Stimulated activated CD4-positive, alpha-beta T cell treated with anti-CD3 and anti-CD28 coated beads, Interleukin-1b, Interleukin-23, amount 100 ng/mL, for 24 hours (primary cell): Measurements from ENCODE around the gene FBXO2.
"Not testable (repeated sequence)": the region's sequence is repeated elsewhere in the genome, so short reads cannot be mapped to it uniquely, and the experiment has no call there.

Source experiments
- DNase-seq, 4 experiments: peaks; one replicate each; pipeline ENCODE4 v3.0.0-alpha.2; 2020; ENCODE audit warnings: low read depth in 4 of 4, low spot score in 1 of 4

Gene FBXO2

DNA sequence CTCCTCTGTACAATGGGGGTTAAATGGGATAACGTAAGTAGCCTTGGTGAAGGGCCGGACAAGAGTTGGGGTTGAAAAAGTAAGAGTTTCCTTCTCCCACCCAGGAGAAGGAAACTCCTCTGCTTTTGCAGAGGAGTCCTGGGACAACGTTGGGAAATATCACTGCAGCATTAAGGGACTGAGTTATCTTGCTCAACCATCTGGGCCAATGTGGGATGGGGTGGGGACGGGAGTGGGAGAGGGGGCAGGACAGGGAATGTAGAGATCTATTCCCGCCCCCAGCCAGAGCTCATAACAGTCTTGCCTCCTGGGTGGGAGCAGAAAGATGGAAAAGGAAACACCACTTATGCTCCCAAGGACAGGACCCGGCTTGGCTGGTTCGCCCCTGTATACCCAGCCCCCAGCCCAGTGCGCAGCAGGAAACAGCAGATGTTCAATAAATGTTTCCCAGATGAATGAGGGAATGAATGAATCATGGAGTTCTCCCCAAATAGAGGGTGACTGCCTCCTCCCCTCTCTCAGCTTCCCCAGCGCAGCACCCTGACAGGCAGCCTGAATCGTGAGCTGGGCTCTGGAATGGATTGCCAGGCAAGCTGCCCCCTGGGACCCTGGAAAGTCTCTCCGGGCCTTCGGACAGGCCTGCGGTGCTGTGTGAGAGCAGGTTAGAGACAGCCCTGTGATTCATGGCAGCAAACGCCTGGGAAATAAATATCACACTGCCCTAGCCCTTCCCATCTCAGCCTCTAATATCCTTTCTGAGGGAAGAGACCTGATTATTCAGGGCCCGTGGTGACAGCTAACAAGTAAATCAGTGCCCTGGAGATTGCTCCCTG, 24.8 kb downstream of the FBXO2 start:
- DNase-seq, result no peak

DNA sequence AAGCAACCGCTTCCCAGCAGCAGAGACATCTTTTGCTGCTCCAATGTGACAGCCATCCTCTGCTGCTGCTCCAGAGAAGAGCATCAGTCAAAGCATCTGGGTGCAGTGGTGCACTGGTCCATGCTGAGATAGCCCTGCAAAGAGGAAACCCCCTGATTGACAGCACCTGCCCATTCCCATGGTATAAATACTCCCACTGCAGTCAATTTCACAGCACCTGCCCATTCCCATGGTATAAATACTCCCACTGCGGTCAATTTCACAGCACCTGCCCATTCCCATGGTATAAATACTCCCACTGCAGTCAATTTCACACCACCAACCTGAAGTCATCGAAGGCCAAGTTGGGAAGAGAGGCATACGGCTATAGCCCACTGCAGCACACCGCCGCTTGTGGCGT, 25.5 kb downstream of the FBXO2 start:
- DNase-seq, result no peak

DNA sequence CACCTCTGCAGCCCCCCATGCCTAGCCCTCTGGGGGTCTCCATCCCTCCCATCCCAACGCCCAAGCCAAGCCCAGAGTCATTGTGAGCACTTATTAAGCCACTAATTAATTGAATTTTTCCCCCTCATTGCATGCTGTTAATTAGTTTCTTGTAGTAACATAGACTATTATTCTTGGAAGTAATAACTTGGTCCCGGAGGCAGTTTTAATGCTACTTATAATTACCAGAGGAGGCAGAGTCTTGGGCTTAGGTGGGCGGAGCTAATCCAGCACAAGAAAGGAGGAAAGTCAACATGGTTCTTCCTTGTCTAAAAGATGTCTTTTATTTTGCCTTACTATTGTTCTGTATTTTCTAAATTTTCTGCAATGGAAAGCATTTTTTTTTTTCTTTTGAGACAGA, 27.7 kb downstream of the FBXO2 start:
- no peak for DNase-seq

DNA sequence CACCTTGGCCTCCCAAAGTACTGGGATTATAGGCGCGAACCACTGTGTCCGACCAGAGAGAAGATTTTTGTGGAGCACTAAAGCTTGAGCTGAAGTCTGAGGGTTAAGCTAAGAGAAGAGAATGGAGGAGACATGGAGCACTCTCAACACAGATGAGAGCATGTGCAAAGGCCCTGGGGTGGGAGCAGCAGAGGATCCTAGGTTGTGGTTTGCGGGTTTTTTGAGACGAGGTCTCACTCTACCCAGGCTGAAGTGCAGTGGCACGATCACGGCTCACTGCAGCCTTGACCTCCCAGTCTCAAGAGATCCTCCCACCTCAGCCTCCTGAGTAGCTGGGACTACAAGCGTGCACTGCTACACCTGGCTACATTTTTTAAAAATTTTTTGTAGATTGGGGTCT, 30.5 kb downstream of the FBXO2 start:
- no peak for DNase-seq

DNA sequence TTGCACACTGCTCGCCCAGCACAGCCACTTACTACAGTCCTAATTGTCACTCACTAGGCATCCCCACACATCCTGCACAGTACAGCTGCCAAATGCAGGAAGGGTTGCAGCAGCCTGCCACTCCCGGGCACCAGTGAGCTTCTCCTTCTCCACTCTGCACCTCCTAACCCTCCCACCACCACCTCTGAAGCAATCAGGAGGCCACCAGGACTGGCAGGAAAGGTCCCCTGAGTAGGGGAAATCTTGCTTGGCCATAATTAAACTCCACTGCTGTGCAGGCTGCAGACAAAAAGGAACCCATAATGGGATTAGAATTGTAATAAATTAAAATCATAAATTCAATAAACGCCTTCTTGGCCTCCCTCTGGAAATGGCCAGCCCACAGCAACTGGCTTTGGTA, 31.8 kb downstream of the FBXO2 start:
- DNase-seq, result no peak

DNA sequence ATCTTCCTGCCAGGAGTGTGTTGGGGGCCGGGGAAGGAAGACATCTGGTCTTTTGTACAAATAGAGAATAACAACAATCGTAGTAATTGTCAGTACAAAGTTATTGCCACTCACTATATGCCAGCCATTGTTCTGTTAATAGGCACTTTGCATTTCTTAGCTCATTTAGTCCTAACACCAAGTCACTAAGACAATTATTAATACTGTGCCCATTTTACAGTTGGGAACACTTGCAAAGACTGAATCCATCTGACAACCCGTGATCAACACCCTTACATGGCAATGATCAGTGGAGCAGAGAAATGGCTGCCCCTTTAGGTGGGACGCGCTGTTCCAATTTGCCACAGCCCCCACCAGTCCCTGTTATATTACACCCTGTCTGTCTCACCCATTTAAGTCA, 33.3 kb downstream of the FBXO2 start:
- DNase-seq, result no peak

DNA sequence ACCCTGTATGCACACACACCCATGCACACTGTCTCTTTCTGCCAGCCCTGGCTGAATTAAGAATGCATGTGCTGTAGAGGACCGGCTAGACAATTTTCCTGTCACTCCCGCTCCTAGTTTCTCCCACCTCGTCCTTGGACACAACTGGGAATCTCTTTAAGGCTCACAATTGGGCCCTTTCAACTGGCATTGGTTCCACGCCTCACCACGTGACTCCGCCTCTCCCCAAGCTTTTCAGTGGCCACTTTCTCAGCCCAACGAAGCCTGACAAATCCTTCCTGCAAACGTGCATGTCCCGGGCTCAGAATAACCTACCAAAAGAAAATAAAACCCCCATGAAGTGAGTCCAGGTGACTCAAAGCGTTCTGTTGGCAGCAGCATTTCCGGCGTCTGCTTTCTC, 33.8 kb downstream of the FBXO2 start:
- no peak for DNase-seq

DNA sequence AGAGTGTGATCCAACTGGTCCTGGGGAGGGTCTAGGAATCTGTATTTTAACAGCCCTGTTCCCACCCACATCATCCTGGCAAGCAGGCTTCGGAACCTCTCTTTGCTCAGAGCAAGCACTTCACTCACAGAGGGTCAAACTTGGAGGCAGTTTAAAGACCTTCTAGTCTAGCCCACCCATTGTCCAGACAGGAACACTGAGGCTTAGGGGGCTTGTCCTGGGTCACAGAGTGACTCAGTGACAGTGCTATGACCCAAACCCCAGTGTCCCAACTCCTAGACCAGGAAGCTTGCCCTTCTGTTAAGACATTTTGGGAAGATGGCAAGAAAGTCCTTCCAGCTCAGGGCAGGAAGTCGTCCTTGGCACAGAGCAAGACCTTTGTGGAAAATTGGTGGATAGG, 36.5 kb downstream of the FBXO2 start:
- no peak for DNase-seq

DNA sequence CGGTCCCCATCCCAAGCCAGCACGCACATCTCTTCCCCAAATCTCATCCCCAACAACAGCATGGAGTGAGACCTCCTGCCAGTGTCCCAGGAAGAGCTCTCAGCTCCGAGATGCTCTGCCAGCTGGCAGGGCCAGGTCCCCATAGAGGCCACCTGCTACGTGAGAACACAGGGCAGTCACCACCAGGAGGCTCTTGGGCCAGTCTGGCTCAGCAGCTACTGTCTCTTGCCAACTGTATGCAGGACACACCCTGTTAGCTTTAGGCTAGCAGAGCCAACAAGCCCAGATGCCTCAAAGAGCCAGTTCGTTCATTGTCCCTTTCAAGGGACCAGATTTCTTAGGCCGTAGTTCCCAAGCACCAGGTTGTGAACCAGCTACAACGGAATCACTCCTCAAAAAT, 36.9 kb downstream of the FBXO2 start:
- DNase-seq, result no peak

DNA sequence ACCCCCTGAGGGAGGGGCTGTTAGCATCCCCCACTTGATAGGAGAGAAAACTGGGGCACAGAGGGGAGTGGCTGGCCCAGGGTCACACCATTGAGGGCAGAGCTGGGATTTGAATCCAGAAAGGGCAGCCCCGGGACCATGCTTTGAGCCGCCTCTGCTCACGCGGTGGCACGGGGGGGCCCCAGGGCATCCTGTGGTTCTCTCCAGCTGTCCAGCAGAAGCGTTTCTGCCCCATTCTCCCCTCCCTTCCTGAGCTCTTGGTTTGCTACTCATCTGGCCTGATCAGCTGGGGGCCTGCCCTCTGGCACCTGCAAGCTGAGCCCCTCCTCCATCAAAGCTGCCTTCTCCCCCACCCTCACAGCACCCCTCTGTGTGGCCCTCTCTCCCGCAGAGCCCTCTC, 37.5 kb downstream of the FBXO2 start:
- DNase-seq, result no peak

DNA sequence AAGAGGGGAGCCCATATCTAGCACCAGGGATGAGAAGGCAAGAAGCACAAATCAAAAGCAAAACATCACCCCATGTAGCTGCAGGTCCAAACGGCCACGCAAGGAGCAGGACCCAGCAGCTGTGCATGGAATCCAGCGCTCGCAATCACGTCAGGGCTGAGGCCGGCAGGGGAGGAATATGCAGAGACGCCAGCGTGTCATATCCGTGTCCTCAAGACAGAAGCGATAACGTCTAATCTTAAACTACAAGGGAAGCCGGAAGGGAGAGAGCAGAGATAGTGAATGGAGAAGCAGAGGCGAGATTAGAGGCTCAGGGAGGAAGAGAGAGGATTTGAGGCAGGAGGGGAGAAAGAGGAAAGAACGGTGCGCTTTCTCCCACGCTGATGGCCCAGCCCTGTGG, 39.1 kb downstream of the FBXO2 start:
- no peak for DNase-seq

DNA sequence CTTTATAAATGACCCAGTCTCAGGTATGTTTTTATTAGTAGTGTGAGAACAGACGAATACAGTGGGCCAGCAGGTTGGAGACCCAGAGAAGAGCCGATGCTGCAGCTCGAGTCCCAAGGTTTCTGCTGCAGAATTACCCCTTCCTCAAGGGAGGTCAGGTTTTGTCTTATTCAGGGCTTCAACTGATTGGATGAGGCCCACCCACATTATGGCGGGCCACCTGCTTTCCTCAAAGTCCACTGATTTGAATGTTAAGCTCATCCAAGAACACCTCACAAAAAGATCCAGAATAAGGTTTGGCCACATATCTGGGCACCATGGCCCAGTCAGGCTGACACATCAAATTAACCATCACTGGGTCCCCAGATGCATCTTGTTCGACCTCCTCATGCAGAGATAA, 40.9 kb downstream of the FBXO2 start:
- no peak for DNase-seq

DNA sequence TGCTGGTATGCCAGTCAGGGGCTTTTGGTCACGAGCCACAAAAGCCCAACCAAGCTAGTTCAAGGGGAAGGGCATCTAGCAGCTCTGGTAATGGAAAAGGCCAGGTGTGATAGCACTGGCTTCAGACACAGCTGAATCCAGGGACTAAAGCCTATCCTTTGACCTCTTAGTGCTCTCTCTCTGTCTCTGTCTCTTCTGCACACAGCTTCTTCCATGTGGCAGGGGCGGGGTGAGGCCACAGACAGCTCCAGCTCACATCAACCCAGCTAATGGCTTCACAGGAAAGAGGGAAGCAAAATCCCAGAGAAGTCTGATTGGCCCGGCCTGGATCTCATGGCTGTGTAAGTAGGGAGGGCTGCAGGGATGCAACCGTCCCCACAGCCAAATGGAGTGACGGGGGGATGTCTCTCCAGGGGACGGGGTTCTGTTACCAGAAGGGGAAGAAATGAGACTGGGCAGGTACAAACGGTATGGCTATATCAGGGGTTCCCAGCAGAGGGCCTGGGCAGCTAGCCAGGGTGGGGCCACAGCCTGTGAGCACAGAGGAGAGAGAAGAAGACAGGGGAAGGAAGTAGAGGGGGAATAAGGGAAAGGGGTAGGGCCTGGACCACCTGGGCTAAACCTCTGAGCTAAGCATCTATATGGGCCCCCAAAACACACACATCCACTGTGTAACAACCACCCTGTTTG, 42.4 kb downstream of the FBXO2 start:
- DNase-seq, result no peak

DNA sequence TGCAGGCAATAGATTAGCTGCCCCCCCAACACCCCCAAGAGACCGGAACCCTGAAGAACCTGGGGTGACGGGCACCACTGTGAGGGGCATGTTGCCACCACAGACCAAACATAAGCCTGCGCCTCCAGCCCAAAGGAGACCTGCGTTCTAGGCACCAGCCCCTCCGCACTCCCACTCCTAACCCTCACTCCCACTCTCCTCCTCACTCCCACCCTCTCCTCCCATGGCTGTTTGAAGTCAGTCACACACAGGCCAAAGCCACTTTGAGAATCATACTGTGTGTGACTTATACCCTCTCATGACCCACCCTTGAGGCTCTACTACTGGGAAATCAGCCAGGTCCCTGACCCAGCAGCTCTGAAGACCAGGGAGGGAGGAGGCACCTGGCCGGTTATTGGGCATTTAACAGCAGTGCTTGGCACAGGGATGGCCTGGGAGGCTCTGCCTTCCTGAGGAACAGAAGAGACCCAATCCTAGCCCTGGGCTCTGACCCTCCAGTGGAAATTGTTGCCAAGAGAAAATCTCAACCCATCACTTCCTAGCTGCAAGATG, 43.5 kb downstream of the FBXO2 start:
- no peak for DNase-seq

DNA sequence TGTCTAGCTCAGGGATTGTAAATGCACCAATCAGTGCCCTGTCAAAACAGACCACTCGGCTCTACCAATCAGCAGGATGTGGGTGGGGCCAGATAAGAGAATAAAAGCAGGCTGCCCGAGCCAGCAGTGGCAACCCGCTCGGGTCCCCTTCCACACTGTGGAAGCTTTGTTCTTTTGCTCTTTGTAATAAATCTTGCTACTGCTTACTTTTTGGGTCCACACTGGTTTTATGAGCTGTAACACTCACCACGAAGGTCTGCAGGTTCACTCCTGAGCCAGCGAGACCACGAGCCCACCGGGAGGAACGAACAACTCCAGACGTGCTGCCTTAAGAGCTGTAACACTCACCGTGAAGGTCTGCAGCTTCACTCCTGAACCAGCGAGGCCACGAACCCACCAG, 44.9 kb downstream of the FBXO2 start:
- not testable (repeated sequence) for DNase-seq

DNA sequence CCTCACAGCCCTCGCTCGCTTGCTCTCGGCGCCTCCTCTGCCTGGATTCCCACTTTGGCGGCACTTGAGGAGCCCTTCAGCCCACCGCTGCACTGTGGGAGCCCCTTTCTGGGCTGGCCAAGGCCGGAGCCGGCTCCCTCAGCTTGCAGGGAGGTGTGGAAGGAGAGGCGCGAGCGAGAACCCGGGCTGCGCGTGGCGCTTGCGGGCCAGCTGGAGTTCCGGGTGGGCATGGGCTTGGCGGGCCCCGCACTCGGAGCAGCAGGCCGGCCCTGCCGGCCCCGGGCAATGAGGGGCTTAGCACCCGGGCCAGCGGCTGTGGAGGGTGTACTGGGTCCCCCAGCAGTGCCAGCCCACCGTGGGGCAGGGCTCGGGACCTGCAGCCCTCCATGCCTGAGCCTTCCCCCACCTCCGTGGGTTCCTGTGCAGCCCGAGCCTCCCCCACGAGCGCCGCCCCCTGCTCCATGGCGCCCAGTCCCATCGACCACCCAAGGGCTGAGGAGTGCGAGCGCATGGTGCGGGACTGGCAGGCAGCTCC, 45.6 kb downstream of the FBXO2 start:
- not testable (repeated sequence) for DNase-seq

DNA sequence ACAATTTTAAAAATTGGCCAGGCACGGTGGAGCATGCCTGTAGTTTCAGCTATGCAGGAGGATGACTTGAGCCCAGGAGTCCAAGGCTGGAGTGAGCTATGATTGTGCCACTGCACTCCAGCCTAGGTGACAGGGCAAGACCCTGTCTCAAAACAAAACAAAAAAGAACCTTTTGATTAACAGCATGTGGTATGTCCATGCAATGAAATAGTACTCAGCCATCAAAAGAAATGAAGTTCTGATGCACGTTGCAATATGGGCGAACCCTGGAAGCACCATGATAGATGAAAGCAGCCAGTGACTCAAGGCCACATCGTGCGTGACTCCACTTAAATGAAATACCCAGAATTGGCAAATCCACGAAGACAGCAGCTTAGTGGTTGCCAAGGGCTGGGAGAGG, 47.5 kb downstream of the FBXO2 start:
- DNase-seq, result no peak

DNA sequence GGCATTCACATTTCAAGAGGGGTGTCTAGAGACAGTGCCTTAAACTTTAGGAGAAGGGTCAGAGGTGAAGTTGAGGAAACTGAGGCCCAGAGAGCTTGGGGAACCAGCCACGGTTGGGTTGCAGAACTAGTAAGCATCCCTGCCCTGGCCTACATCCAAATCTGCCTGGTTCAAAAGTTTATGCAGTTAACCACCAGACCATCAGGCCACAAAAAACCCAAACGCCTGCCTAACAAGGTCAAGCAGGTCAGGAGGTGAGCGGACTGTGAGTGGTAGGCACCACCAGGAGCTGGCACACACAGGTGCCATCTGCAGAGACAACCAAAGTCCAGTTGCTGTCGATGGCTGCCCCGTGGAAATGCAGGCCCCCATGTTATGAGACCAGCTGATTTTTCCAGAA, 51.2 kb downstream of the FBXO2 start:
- no peak for DNase-seq

DNA sequence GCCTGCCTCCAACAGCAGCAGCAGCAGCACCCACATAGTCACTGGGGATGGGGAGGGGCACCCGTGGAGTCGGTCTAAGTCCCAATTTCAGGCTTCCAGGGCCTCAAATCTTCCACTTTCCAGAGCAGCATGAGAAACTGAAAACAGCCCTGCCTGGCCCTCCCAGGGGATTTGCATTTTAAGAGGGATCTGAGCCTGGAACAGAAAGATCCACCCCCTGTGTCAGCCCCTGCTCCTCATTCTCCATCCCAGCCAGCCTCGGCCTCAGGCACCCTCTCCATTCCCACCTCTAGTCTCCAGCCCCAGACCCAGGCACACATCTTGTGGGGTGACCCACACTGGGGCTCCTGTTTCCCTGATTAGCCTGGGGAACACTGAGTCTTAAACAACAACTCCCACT, 51.8 kb downstream of the FBXO2 start:
- no peak for DNase-seq

DNA sequence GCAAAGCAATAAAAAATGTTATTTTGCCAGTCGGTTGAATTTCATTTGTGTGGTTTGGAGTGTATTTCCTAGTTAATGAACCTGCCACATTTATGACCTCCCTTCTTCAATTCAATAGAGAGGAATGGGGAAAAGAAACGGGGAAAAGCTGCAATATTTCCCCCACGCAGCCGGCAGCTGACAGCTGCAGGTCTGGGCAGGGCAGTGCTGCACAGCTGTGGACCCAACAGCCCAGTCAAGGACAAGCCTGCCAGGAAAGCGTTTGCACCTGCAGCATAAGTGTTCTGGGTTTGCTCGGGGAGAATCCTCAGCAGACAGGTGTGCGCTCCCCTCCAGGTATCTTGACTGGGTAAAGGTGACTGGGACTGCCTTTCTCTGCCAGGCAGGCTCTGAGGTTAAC, 53.4 kb downstream of the FBXO2 start:
- no peak for DNase-seq

DNA sequence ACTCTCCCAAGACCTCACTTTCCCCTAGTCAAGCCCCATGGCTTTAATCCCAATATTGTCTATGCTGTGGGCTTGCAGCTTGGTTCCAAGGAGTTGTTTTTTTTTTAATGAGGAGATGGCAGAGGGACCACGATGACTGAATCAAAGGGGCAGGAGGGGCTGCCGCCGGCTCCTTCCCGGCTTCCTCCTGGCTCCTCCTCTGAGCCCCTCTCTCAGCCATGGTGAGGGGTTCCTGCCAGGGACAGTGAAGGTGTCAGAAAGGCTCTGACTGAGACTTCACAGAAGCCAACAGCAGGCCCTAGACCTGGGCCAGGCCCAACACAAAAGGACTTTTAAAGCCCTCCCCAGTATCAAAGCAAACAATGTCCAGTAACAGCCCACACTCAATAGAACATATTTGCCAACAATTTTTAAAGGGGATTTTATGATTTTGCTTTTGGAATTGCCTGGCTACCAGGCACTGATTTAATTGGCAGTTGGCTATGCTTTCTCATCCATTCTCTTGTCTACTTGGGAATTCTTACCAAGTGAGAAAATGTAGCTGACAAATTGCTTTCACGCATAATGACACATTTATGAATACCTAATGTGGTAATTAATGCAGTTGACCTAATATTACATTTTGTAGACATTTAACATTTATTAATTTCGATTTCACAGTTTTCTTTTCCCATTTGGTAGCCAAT, 54.2 kb downstream of the FBXO2 start:
- no peak for DNase-seq

DNA sequence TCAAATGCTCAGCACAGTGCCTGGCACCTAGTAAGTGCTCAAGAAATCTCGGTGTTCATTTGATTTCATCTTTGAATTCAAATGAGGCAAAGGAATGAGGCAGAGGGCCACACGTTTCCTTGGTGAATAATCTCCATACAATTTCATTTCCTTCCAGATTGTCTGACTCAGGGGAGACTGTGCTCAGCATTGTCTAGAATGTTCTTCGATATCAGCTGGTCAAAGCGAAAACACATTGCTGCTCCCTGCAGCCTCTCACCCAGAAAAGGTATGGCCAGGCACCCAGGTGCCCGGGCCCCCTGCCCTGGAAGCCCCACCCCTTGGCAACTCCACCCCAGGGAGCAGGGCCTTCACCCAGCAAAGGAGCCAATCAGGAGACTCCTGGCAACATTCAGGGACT, 55.8 kb downstream of the FBXO2 start:
- no peak for DNase-seq
